ENCODE measurements around the gene VAC14.
"Not testable (repeated sequence)": the region's sequence is repeated elsewhere in the genome, so short reads cannot be mapped to it uniquely, and the experiment has no call there.

Gene VAC14

GRCh38 chr16:70758786-70759185 lies 42.2 kb downstream of the VAC14 start:
- no peak for DNase-seq

GRCh38 chr16:70757183-70757582 lies 43.8 kb downstream of the VAC14 start:
- DNase-seq = no peak

- no peak for DNase-seq
These were observed 44.9 kb downstream of the VAC14 start for GRCh38 chr16:70756071-70756470.

GRCh38 chr16:70754851-70755600 lies 45.9 kb downstream of the VAC14 start:
- no peak for DNase-seq

- DNase-seq = no peak
These were observed 46.6 kb downstream of the VAC14 start for GRCh38 chr16:70754371-70754770.

GRCh38 chr16:70753694-70754325 lies 47.1 kb downstream of the VAC14 start:
- DNase-seq = no peak

GRCh38 chr16:70753228-70753627 lies 47.7 kb downstream of the VAC14 start:
- no peak for DNase-seq

GRCh38 chr16:70752426-70752825 lies 48.5 kb downstream of the VAC14 start:
- DNase-seq = no peak

- no peak for DNase-seq
These were observed 49.4 kb downstream of the VAC14 start for GRCh38 chr16:70751593-70751992.

GRCh38 chr16:70750893-70751467 lies 50.0 kb downstream of the VAC14 start:
- no peak for DNase-seq

- no peak for DNase-seq
These were observed 51.0 kb downstream of the VAC14 start for GRCh38 chr16:70749681-70750601.

GRCh38 chr16:70749006-70749678 lies 51.8 kb downstream of the VAC14 start:
- DNase-seq = no peak

GRCh38 chr16:70747703-70748631 lies 53.0 kb downstream of the VAC14 start:
- no peak for DNase-seq

- DNase-seq = no peak
These were observed 54.1 kb downstream of the VAC14 start for GRCh38 chr16:70746708-70747424.

GRCh38 chr16:70746040-70746707 lies 54.8 kb downstream of the VAC14 start:
- DNase-seq = no peak

GRCh38 chr16:70745536-70746025 lies 55.4 kb downstream of the VAC14 start:
- DNase-seq = no peak

- no peak for DNase-seq
These were observed 56.6 kb downstream of the VAC14 start for GRCh38 chr16:70744366-70744765.

- no peak for DNase-seq
These were observed 57.2 kb downstream of the VAC14 start for GRCh38 chr16:70743791-70744190.

- DNase-seq = not testable (repeated sequence)
These were observed 58.0 kb downstream of the VAC14 start for GRCh38 chr16:70742967-70743366.

GRCh38 chr16:70741783-70742125 lies 59.2 kb downstream of the VAC14 start:
- DNase-seq = no peak

Measured in stimulated activated CD4-positive, alpha-beta T cell treated with anti-CD3 and anti-CD28 coated beads, Interleukin-4, amount 100 ng/mL, for 1 hour (primary cell).